AG10803 (cell line): ENCODE results near the gene FHIT.

Experiments
- DNase-seq: peaks from one replicate; pipeline ENCODE4 v3.0.0; 2010; ENCODE audit warnings: low read depth
- H3K4me3 ChIP-seq: 2 replicates; pipeline ENCODE4 v1.5.1; 2011; ENCODE audit warnings: mild to moderate bottlenecking, low read length, control low read depth
- TF ChIP-seq, protein P1 (sequence below): conservative IDR thresholded peaks from 2 replicates; pipeline ENCODE4 v1.5.1; 2011; ENCODE audit warnings: mild to moderate bottlenecking, low read length, control low read depth, inconsistent platforms

The FHIT gene

DNA sequence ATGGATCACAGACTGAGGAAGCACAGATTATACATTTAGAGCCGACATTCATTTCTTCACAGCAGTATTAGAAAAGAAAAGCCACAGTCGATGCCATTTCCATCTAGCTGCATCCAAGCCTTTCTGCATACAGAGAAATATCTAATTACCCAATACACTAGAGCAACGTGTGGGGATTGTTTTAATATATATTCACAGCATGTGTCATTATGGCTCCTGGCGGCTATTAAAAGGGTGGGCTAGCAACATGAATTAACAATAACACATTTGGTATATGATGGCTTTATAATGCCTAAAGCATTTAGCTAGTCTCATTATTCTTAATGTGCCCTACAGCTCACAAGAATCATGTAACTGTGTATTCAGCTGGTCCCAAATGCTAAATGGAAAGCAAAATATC lies 1030.5 kb downstream of the FHIT start:
- H3K4me3 ChIP-seq: no peak overlapping the region
- TF ChIP-seq, protein P1, sequence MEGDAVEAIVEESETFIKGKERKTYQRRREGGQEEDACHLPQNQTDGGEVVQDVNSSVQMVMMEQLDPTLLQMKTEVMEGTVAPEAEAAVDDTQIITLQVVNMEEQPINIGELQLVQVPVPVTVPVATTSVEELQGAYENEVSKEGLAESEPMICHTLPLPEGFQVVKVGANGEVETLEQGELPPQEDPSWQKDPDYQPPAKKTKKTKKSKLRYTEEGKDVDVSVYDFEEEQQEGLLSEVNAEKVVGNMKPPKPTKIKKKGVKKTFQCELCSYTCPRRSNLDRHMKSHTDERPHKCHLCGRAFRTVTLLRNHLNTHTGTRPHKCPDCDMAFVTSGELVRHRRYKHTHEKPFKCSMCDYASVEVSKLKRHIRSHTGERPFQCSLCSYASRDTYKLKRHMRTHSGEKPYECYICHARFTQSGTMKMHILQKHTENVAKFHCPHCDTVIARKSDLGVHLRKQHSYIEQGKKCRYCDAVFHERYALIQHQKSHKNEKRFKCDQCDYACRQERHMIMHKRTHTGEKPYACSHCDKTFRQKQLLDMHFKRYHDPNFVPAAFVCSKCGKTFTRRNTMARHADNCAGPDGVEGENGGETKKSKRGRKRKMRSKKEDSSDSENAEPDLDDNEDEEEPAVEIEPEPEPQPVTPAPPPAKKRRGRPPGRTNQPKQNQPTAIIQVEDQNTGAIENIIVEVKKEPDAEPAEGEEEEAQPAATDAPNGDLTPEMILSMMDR: no peak
- DNase-seq: no peak

DNA sequence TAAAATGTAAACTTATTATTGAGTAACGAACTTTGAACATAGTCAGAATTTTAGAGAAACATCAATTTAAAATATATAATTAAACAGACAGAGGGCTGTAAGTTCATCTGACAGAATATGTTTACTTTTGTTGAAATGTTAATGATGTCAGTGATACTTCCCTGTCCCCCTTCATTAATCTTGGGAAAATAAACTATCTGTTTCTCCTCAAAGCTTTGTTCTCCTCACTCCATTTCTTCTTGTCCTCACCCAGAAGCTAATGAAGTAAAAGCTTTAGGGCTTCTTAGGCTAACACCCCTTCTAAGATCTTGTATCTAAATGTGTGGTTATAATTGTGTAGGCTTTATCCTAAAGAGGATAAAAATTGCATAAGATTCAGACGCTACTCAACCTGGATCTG lies 1031.8 kb downstream of the FHIT start:
- no peak for DNase-seq
- no peak overlapping the region for H3K4me3 ChIP-seq
- TF ChIP-seq, protein P1: no peak

DNA sequence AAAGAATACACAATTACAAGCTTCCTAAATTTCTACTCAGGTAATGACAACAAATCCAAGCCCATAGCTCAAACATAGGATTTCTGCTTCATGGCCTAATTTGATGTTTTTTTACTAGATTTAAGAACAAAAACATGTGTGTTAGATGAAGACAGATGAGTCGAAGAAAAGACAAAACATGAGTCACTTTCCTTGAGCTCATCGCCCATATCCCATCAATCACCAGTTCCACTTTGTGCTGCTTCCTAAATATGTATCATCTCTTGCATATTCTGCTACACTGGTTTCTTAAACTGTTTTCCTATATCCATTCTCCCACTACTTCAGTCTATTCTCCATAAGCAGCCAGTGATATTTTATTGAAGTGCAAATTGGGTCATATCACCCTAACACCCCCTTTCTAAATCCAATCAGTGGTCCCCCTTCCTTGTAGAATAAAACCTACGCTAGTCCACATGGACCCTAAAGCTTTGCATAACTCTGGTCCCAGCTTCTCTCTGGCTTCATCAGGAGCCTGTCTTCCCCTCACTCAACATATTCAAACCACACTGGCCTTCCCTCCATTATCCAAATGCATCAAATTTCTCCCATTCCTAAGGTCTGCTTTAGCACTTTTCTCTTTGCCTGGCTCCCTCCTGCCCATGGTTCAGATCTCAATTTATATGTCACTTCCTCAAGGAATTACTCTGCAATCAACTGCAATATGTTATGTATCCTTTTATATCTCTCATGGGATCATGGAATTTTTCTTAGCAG lies 1033.9 kb downstream of the FHIT start:
- TF ChIP-seq, protein P1: no peak
- peak; percentile 22 for DNase-seq
- H3K4me3 ChIP-seq: no peak overlapping the region

DNA sequence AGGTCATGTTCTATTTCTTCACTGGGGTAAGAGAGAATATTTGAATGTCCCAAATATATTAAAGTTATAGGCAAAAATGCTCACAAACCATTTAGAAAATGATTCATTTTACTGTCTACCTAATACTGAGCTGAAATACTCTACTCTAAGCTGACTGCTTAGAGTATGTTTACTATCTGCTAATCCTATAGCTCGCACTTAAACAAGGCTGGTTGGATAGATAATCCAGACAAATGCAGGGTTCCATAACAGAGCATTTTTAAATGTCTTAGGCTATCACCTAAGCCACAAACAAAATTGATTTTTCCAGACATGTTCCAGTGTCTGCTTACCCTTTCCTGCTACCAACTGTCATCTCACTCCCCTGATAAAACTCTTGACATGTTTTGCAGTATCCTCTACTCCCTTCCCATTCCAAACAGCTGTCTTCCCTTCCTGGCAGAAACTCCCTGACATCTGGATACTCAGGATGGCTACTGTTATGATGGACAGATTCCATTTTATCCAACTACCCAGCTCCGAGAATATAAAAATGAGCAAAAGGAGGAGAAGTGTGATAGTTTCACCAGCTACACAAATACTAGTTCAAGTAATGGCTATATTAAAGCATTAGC lies 1034.7 kb downstream of the FHIT start:
- DNase-seq: no peak
- H3K4me3 ChIP-seq: no peak overlapping the region
- TF ChIP-seq, protein P1: no peak

DNA sequence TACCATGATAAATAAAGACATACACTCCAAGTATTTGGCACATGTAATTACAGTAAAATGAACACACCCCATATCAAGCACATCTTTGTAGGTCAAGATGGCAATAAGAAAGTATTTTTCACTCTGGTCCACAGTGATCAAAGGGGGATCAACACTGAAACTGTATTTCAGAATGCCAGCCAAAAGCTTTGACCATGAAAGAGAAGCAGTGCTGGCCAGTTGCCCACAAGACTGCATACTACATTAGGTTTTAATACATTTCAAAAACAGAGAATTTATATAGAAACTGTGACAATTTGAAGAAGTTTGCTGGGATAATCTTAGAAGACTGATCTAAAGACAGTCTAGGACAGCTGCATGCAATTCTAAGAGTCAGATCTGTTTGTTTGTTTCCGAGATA lies 1035.3 kb downstream of the FHIT start:
- TF ChIP-seq, protein P1: no peak

DNA sequence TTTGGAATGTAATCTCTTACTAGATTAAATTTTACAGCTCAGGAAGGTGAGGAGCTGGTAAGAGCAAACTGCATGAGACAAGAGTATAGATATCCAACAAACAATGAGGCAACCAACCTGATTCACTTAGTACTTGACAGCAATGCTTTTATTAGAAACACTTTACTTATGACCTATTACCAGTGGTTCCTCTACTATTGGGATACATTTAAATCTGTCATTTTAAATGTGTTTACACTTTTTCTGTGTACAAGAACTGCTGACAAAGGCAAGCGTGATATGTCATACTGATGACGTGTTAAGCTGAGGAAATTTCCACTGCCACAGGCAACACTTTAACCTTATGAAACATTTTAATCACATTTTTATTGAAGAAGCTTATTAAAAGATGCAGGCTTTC lies 1043.3 kb downstream of the FHIT start:
- no peak for DNase-seq
- no peak overlapping the region for H3K4me3 ChIP-seq
- TF ChIP-seq, protein P1: no peak

More for the DNA sequence above, 1035.3 kb downstream of the FHIT start:
- no peak overlapping the region for H3K4me3 ChIP-seq
- DNase-seq: no peak

DNA sequence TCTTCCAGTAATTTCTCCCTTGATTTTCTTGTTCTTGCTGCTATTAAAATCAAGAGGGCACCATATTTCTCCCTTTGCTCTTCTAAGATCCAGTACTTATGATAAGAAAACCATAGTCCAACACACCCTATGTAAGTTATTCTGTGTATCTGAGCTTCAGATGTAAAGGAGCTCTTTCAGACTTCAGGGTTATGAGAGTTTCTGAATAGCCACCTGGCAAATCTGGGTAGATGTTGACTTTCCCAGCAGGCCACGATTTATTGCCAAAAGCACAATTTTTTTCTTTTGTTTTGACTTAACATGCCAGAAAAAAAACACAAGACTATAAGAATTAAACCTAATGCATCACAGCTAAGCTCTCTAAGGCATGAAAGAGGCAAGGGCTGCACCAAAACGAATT lies 1045.0 kb downstream of the FHIT start:
- TF ChIP-seq, protein P1: no peak
- DNase-seq: no peak
- no peak overlapping the region for H3K4me3 ChIP-seq
